Right ventricle myocardium inferior (tissue), 1 donor: ENCODE measurements around the gene NMNAT3. TPM values are rescaled to one million over a fixed set of nuclear protein-coding genes. Genes with fewer than 3 reads are reported as not detected.

ENCODE experiments used
- ATAC-seq: fragments of 200-7000 bp; cut with Tn5 transposase; one replicate; pipeline ENCODE4 v1.9.1; 2020; ENCODE audit warnings: mild to moderate bottlenecking, moderate library complexity
- DNase-seq: peaks from one replicate; pipeline ENCODE4 v3.0.0; 2021; ENCODE audit errors: missing footprints
- intact Hi-C: fragments of 100-400 bp; cut with DNase I; formaldehyde crosslinking; loops from one replicate; pipeline ENCODE4 v1.11.0; 2022
- total RNA-seq: library from RNA; stranded (reverse); fragmentation: NEBNext Ultra II Directional; extraction: Animal tissue kit (Norgen Biotek cat#: 25700); gene quantifications from one replicate; pipeline ENCODE4 v1.2.1, GENCODE V29; 2021
- donor health status: DM: no; HTN: yes; CAD: no; lungs with severe emphysema.

Gene NMNAT3
- total RNA-seq, 1 donor from 2014 or later, result 11.0 TPM

DNA sequence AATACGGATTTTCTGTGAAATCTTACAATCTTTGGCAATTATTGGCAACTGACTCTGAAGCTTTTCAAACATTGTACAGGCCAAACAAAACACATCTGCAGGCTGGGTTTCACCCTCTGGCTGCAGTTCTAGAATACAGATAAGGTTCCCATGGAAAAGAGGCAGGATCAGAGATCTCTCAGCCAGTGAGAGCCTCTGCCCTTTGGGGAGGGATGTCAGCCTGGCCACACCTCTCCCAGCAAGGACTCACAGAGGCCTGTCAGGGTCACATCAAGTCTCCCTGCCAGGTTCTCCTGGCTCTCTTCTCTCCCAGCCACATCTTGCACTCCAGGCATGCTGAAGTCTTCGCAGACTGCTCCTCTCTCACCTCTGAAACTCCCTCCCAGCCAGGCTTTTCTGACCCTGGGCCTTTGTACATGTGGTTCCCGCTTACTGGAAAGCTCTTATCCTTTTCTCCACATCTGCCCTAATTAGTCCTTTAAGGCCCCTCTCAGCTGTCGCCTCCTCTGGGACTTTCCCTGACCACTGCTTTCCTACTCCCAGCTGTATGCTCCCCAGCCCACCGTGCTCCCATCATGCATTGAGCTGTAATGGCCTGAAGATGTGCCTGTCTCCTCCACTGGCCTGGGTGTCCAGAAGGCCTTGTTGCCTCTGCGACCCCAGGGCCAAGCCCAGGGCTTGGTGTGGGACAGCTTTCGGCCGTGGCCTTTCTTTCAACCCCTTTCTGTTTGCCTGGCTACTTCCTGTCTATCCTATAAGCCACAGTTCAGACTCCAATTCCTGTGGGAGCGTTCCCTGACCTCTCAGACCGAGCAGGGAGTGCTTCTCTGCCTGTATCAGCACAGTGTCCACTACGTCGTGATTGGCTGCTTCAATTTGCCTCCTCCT is 142.5 kb downstream of the NMNAT3 start:
- DNase-seq (peak; percentile 84), ATAC-seq (peak; percentile 93)
- intact Hi-C loops, result no loop called here

DNA sequence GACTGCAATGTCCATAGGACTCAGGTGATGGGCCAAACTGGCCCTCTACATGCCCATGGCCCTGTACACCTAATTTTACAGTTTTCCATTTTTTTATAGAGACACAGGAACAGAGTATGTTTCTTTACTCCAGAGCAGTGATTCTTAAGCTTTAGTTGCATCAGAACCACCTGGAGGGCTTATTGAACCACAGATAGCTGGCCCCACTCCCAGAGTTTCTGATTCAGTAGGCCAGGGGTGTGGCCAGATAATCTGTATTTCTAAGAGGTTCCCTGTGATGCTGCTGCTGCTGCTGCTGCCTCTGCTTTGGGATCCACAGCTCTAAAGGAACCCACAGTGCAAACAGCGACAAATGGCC is 143.3 kb downstream of the NMNAT3 start:
- DNase-seq (no peak), ATAC-seq (no peak)
- intact Hi-C loops, result no loop called here

DNA sequence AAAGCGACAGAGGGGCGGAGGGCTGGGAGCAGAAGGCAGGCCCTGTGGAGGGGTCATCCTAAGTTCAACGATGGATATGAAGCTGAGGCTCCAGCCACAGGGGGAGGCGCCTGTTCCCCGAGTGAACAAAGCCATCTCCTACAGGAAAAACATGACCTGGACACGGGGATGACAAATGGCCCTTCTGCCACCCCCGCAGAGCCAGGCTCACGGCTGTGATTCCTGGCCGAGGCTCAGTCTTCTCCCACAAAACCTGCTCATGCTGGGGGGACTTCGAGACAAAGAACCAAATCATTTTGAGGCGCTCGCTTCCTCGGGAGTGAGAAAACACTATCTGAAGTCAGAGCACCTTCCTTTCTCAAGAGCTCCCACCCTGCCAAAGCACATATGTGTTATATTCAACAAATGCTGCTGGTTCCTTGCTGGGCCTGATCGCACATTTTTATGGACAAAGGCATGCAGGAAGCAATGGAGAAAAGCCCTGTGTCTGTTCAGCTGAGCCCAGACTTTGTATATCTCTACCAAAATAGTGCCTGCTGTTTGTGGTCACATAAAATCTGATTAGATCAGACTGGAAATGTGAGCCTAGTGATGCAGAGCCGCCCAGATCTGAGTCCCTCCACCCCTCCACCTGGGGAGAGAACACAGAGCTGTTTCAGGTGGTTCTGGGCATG is 143.9 kb downstream of the NMNAT3 start:
- DNase-seq (no peak), ATAC-seq (no peak)
- intact Hi-C loops, result no loop called here

DNA sequence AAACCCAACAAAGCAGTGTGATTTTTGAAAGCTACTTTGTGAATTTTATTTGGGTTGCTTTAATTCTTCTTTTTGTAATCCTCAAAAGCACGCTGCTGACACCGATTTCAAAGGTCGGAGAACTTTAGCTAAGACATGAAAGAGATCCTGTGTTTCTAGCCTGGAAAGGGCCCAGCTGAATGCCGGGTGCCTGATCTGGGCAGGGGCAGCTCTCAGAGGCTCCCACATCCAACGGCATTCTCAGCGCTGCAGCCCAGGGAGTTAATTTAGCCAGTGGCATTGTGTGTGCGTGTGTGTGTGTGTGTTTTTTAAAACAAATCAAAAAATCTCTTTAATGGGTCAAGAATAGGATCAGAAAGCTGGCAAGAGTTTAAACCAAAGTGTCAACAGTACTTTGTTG is 144.8 kb downstream of the NMNAT3 start:
- DNase-seq (no peak), ATAC-seq (no peak)
- intact Hi-C loops, result no loop called here

GRCh38 chr3:139530717-139531116 is 147.1 kb downstream of the NMNAT3 start:
- ATAC-seq, result no peak
- DNase-seq, result no peak
- intact Hi-C loops, result no loop called here

- DNase-seq, result no peak
- intact Hi-C loops, result no loop called here
- no peak for ATAC-seq
Measured at GRCh38 chr3:139529662-139530061, 148.1 kb downstream of the NMNAT3 start.

DNA sequence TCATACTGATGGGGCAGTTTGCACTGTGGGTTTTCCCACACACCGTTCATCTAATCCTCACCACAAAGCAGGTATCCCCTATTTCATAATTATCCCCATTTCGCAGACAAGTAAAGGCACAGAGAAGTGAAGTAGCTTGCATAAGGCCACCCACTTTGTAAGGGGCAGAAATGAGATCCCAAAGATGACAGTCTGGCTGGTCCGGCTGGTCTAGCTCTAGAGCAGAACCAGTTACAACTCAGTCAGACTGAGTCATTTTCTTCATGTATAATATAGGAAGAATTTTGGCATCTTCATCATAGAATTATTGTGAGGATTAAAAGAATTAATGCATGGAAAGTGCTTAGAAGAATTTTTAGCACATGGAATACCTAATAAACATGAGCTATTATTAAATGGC is 148.8 kb downstream of the NMNAT3 start:
- DNase-seq (no peak), ATAC-seq (no peak)
- intact Hi-C loops, result no loop called here

- DNase-seq (no peak), ATAC-seq (no peak)
- intact Hi-C loops, result no loop called here
Measured at GRCh38 chr3:139528281-139528680, 149.5 kb downstream of the NMNAT3 start.

DNA sequence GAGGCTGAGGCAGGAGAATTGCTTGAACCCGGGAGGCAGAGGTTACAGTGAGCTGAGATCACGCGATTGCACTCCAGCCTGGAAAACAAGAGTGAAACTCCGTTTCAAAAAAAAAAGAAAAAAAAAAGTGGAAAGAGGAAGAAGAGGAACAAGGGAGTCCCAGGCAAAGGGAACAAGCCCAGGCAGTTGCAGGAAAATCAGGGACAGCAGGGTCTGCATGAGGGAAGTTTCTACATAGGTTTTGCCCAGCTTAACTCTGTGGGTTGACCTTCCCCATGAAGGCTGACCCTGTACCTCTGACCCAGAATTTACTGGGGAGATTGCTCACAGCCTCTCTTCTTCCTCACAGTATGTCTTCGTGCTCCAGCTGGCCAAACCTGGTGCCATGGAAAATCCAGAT is 150.5 kb downstream of the NMNAT3 start:
- DNase-seq (no peak), ATAC-seq (no peak)
- intact Hi-C loops, result no loop called here

DNA sequence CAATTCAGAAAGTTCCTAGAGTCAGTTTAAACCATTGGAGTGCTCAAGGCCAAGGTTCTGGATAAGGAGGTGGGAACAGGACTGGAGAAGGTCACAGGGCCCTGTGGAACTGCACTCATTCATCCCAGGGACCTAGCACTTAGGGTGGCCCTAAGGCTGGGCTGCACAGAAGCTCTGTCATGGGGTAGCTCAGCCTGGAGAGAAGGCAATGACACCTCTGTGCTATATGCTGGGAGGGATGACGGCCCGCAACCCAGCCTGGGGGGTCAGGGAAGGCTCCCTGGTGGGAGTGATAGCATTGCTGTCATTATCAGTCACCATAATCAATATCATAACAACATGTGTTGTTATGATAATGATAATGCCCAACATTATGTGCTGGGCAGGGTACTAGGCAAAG is 151.6 kb downstream of the NMNAT3 start:
- ATAC-seq (no peak), DNase-seq (no peak)
- intact Hi-C loops, result no loop called here

GRCh38 chr3:139524841-139525636 is 152.7 kb downstream of the NMNAT3 start:
- intact Hi-C loops, result no loop called here
- no peak for DNase-seq

DNA sequence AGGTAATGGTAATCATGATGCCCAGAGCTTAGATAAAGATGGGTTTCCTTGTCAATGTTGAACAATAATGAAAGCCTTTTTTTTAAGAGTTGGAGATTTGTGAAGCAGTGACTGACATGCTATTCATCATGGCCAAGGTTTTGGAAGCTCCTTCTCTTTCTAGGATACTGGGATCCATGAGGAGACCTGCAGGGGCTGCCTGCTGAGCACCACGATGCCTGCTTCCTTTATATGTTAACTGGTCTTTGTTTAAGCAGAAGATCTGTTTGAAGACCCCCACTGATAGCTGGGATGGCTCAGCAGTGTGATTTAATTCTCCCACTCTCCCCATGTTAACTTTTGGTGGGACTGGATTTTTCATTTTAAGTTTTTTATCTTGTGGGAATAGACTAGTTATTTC is 154.1 kb downstream of the NMNAT3 start:
- intact Hi-C loops, result no loop called here
- ATAC-seq, result no peak
- DNase-seq, result no peak

More at GRCh38 chr3:139524841-139525636, 152.7 kb downstream of the NMNAT3 start:
- ATAC-seq, result no peak

- ATAC-seq (no peak), DNase-seq (no peak)
- intact Hi-C loops, result no loop called here
Measured at GRCh38 chr3:139523166-139523565, 154.6 kb downstream of the NMNAT3 start.

DNA sequence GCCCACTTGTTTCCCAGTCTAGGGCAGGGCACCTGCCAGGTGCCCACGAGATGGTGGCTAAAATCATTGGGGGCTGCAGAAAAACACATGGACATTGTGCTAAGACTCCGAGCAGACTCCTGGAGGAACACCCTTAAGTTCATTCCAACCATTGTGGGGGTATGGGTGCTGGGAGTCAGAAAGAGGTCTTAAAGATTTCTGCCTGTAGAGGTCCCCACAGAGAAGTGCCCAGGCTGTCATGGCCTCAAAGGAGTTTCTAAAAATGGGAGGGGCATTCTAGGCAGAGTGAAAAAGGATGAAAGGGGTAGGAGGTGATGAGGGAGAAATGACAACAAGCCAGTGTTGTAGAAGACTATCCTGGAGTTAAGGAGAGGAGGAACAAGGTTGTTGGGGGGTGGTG is 155.4 kb downstream of the NMNAT3 start:
- ATAC-seq (no peak), DNase-seq (no peak)
- intact Hi-C loops, result no loop called here

GRCh38 chr3:139521816-139522215 is 156.0 kb downstream of the NMNAT3 start:
- no peak for DNase-seq
- intact Hi-C loops, result no loop called here
- no peak for ATAC-seq

- intact Hi-C loops, result no loop called here
- no peak for DNase-seq
- no peak for ATAC-seq
Measured at GRCh38 chr3:139521144-139521543, 156.6 kb downstream of the NMNAT3 start.

DNA sequence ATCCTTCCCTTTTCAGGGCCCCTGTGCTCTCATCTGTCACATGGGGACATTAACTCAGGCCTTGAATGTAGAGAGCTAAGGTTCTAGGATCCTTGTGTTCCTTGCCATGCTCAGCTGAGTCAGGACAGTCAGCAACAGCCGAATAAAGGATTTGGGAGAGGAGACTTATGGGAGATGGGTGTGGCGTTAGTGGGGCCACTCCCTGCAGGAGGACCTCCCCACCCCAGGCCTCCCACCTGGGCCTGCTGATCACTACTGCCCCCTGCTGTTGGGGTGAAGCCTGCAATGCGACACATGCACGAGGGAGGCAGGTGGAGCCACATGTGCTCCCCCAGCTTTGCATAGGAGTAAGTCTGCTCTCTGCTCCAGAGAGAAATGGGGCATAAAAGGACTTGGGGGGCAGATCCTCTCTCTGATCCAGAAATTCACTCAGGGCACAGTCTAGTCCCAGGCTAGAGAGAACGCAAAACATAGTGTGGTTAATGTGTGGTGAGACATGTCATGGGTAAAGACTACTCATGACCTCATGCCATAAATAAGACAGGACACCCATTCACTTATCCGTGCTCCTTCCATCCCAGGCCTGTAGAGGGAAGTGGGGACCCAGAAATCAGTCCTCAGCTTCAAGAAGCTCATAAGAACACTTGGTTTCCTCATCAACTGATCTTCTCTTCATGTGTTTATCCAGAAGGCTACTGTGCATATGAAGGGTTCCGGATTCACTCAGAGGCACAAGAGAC is 157.6 kb downstream of the NMNAT3 start:
- intact Hi-C loops, result no loop called here
- peak; percentile 27 for ATAC-seq
- no peak for DNase-seq

GRCh38 chr3:139518926-139519842 is 158.6 kb downstream of the NMNAT3 start:
- DNase-seq, result no peak
- intact Hi-C loops, result no loop called here
- ATAC-seq, result no peak
